Tibial nerve (tissue), 4 donors: ENCODE results near the gene GUF1.

Experiments used
- EP300 ChIP-seq, 2 donors: sonication (generic); formaldehyde crosslinking; IDR thresholded peaks; one replicate each; pipeline ENCODE4 v1.6.1; 2017; ENCODE audit warnings: antibody characterized with exemption in 2 of 2, mild to moderate bottlenecking in 1 of 2
- POLR2A ChIP-seq, 2 donors: fragments of 450-650 bp; IDR thresholded peaks; one replicate each; pipeline ENCODE4 v1.6.1; 2017; ENCODE audit warnings: antibody characterized with exemption in 2 of 2, mild to moderate bottlenecking in 2 of 2, moderate library complexity in 2 of 2
- TF ChIP-seq, protein P1 (sequence below), 5 experiments: fragments of 200-600 bp in 3 of 5; fragments of 450-650 bp in 2 of 5; sonication (generic) in 3 of 5; IDR thresholded peaks; one replicate each; pipeline ENCODE4 v1.5.1; 2016 to 2019; ENCODE audit warnings: antibody characterized with exemption in 5 of 5, mild to moderate bottlenecking in 3 of 5, moderate library complexity in 2 of 5

DNA sequence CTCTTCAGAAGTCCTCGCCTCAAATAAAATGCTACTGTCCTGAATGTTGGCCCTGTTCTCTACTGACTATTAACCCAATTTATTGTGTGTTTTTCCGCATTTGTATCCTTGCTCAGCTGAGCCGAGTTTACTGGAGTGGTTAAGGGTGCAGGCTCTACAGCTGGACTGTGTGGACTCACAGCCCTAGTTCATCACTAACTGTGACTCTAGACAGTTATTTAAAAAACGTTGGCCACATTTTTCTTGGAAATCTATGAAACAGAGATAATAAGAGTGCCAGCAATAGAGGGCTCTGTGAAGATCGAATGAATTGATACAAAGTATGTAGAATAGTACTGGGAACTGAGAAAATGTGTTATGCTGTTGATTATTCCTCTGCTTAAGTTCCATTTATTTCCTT is 2.9 kb upstream of the GUF1 start:
- TF ChIP-seq, protein P1, sequence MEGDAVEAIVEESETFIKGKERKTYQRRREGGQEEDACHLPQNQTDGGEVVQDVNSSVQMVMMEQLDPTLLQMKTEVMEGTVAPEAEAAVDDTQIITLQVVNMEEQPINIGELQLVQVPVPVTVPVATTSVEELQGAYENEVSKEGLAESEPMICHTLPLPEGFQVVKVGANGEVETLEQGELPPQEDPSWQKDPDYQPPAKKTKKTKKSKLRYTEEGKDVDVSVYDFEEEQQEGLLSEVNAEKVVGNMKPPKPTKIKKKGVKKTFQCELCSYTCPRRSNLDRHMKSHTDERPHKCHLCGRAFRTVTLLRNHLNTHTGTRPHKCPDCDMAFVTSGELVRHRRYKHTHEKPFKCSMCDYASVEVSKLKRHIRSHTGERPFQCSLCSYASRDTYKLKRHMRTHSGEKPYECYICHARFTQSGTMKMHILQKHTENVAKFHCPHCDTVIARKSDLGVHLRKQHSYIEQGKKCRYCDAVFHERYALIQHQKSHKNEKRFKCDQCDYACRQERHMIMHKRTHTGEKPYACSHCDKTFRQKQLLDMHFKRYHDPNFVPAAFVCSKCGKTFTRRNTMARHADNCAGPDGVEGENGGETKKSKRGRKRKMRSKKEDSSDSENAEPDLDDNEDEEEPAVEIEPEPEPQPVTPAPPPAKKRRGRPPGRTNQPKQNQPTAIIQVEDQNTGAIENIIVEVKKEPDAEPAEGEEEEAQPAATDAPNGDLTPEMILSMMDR (IDR thresholded peaks at IDR 0.05) = no peak
- TF ChIP-seq EP300 (IDR thresholded peaks at IDR 0.05) (no peak), POLR2A (IDR thresholded peaks at IDR 0.05) (no peak)
